Gastrocnemius medialis (tissue), 4 donors: ENCODE results near the gene TECR.

Source experiments
- POLR2A ChIP-seq, 2 donors: fragments of 450-650 bp; IDR thresholded peaks; one replicate each; pipeline ENCODE4 v1.6.1; 2017; ENCODE audit warnings: antibody characterized with exemption in 2 of 2, mild to moderate bottlenecking in 2 of 2, moderate library complexity in 2 of 2
- TF ChIP-seq, protein P1 (sequence below), 5 experiments: fragments of 450-650 bp in 3 of 5; fragments of 200-600 bp in 2 of 5; sonication (generic) in 2 of 5; IDR thresholded peaks in 4 of 5; conservative IDR thresholded peaks in 1 of 5; 1 replicate in 4 of 5; 2 replicates in 1 of 5; pipeline ENCODE4 v1.5.1; 2016 to 2019; ENCODE audit warnings: antibody characterized with exemption in 5 of 5, mild to moderate bottlenecking in 3 of 5, moderate library complexity in 3 of 5

- TF ChIP-seq, protein P1, sequence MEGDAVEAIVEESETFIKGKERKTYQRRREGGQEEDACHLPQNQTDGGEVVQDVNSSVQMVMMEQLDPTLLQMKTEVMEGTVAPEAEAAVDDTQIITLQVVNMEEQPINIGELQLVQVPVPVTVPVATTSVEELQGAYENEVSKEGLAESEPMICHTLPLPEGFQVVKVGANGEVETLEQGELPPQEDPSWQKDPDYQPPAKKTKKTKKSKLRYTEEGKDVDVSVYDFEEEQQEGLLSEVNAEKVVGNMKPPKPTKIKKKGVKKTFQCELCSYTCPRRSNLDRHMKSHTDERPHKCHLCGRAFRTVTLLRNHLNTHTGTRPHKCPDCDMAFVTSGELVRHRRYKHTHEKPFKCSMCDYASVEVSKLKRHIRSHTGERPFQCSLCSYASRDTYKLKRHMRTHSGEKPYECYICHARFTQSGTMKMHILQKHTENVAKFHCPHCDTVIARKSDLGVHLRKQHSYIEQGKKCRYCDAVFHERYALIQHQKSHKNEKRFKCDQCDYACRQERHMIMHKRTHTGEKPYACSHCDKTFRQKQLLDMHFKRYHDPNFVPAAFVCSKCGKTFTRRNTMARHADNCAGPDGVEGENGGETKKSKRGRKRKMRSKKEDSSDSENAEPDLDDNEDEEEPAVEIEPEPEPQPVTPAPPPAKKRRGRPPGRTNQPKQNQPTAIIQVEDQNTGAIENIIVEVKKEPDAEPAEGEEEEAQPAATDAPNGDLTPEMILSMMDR (IDR thresholded peaks at IDR 0.05 in 4 of 5, conservative IDR thresholded peaks at IDR 0.05 in 1 of 5): no peak
- TF ChIP-seq POLR2A (IDR thresholded peaks at IDR 0.05): no peak
Measured at GRCh38 chr19:14525729-14526128, 3.7 kb upstream of the TECR start.
